Stimulated activated CD4-positive, alpha-beta T cell treated with anti-CD3 and anti-CD28 coated beads, Interleukin-1b, Interleukin-23, amount 100 ng/mL, for 48 hours (primary cell): ENCODE measurements around the gene ERCC3.
A peak's percentile ranks its signal among the peaks of the same experiment; 100 is the strongest.

Experiments
- DNase-seq: peaks from one replicate; pipeline ENCODE4 v3.0.0-alpha.2; 2020

Gene ERCC3

GRCh38 chr2:127293748-127294562 is at the start of gene ERCC3:
Gene ERCC3 (minus strand): TSS chr2:127294144. CDS start chr2:127294081, 63 bp downstream.
- peak; percentile 84 for DNase-seq

GRCh38 chr2:127343277-127343676 is 49.3 kb upstream of the ERCC3 start:
- DNase-seq = no peak

GRCh38 chr2:127342101-127342500 is 48.2 kb upstream of the ERCC3 start:
- DNase-seq = no peak

- no peak for DNase-seq
Observed at GRCh38 chr2:127332335-127332734, 38.4 kb upstream of the ERCC3 start.

GRCh38 chr2:127330753-127331152 is 36.8 kb upstream of the ERCC3 start:
- no peak for DNase-seq

- no peak for DNase-seq
Observed at GRCh38 chr2:127326289-127326945, 32.5 kb upstream of the ERCC3 start.

- no peak for DNase-seq
Observed at GRCh38 chr2:127324635-127325034, 30.7 kb upstream of the ERCC3 start.

- no peak for DNase-seq
Observed at GRCh38 chr2:127321303-127321702, 27.4 kb upstream of the ERCC3 start.

- DNase-seq = no peak
Observed at GRCh38 chr2:127320586-127321275, 26.8 kb upstream of the ERCC3 start.

GRCh38 chr2:127320067-127320466 is 26.1 kb upstream of the ERCC3 start:
- DNase-seq = no peak

GRCh38 chr2:127314193-127314988 is 20.4 kb upstream of the ERCC3 start:
- DNase-seq = no peak

GRCh38 chr2:127313406-127313805 is 19.5 kb upstream of the ERCC3 start:
- no peak for DNase-seq

- DNase-seq = no peak
Observed at GRCh38 chr2:127310980-127311379, 17.0 kb upstream of the ERCC3 start.

- DNase-seq = no peak
Observed at GRCh38 chr2:127309468-127309867, 15.5 kb upstream of the ERCC3 start.

GRCh38 chr2:127308586-127309138 is 14.7 kb upstream of the ERCC3 start:
- no peak for DNase-seq

GRCh38 chr2:127305990-127306585 is 12.1 kb upstream of the ERCC3 start:
- no peak for DNase-seq

- DNase-seq = no peak
Observed at GRCh38 chr2:127302168-127302567, 8.2 kb upstream of the ERCC3 start.

GRCh38 chr2:127293386-127293747 is 577 bp downstream of the ERCC3 start:
- peak; percentile 3 for DNase-seq

- no peak for DNase-seq
Observed at GRCh38 chr2:127288274-127288673, 5.7 kb downstream of the ERCC3 start.

- DNase-seq = no peak
Observed at GRCh38 chr2:127283275-127283674, 10.7 kb downstream of the ERCC3 start.

- no peak for DNase-seq
Observed at GRCh38 chr2:127280693-127281092, 13.3 kb downstream of the ERCC3 start.

- no peak for DNase-seq
Observed at GRCh38 chr2:127279781-127280180, 14.2 kb downstream of the ERCC3 start.
